Hematopoietic multipotent progenitor cell treated with erythropoietin and hydrocortisone succinate and interleukin-3 and kit ligand, for 6 days (in vitro differentiated cells): ENCODE measurements around the gene BCL11A.
A peak's percentile ranks its signal among the peaks of the same experiment; 100 is the strongest.

Source experiments
- DNase-seq: peaks from one replicate; pipeline ENCODE4 v3.0.0-alpha.2; 2015

BCL11A gene

DNA sequence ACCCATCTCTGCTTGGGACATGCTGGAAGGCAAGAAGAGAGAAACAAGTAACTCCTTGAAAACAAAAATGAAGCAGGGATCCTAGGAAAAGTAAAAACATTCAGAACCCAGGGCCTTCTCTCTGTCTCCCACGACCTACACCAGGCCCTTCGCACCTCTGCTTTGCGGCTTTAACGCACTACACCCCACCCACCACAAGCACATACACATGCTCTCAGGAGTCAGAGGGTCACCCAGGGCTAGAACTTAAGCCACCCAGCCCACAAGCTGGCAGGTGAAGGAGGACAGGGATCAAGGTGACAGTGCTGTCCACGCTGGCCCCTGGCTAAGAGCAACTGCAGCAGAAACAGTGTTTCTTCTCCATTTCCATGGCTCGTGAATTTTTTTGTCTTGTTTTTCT is 72.2 kb downstream of the BCL11A start:
- no peak for DNase-seq

- DNase-seq = no peak
These were observed 73.2 kb downstream of the BCL11A start for GRCh38 chr2:60480089-60480773.

DNA sequence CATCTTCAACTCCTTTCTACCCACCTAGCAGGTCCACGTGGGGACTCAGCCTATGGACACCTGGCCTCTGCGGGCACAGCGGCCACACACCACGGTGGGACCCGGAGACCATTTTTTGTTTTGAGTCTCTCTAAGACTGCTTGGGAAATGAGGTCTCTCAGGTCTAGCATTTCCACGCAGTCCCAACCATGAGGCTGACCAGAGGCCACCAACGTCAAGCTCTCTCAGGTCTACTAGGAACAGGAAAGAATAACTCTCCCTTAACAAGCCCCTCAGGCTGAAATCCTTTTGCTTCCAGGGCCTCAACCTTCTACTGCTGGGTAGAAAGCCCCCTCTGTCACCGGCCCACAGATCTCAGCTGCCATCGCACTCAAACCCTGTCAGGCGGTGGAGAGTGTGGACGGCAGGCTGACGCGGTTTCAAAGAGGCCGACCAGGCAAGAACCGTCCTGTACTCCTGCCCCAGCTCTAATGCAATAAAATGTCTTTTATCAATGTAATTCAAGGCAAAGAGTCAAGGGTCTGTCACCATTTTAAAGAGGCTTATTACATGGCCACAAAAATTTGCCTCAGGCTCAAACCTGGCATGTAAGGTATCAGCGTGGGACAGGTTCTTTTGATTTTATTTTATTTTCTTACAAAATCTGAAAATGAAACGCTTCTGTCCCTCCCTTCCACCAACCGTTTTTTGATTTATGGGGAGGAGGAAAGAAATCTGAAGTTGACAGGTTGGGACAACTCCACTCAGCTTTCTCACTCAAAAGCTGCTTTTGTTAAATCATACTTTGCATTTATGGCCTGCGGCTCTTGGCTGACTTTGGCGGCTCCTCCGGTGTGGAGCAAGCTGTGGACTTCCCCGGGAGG is 74.0 kb downstream of the BCL11A start:
- DNase-seq = no peak

DNA sequence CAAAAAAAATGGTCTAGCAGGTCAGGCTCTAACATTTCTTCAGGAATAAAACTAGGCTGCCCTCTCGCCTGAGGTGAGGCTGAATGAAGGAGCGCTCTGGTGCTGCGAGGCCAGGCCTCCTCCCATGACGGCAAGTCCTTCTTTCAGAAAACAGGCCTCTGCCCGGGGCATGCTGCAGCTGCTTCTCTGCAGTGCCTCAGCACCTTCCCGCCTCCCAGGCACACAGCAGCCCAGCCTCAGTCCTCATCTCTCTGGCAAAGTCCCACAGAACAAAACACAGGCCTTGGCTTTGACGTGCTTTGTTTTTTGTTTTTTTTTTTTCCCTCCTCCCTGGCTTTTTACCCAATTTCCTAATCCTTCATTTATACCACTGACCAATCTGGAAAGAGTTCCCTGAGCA is 74.8 kb downstream of the BCL11A start:
- no peak for DNase-seq

- DNase-seq = no peak
These were observed 77.1 kb downstream of the BCL11A start for GRCh38 chr2:60476206-60476954.

- no peak for DNase-seq
These were observed 78.2 kb downstream of the BCL11A start for GRCh38 chr2:60475123-60475830.

GRCh38 chr2:60474301-60474700 is 79.2 kb downstream of the BCL11A start:
- no peak for DNase-seq

DNA sequence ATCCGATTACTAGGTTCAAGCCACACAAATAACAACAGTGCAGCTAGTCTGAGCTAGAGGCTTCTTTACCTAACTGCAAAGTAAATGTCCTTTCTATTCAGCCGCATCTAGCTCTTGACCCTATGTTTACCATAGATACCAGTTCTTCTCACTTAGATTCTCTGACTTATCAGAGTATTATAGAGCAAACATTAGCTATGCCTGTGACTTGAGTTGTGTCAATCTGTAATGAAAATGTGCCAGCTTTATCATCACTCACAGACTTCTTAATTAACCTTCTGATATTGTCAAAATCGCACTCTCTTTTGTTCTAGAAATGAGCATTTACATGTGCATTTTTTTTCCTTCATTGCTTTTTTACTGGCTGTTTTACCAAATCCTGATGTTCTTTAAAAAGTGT is 79.9 kb downstream of the BCL11A start:
- peak; percentile 60 for DNase-seq

- no peak for DNase-seq
These were observed 80.7 kb downstream of the BCL11A start for GRCh38 chr2:60472663-60473289.

- DNase-seq = no peak
These were observed 81.4 kb downstream of the BCL11A start for GRCh38 chr2:60472041-60472440.

DNA sequence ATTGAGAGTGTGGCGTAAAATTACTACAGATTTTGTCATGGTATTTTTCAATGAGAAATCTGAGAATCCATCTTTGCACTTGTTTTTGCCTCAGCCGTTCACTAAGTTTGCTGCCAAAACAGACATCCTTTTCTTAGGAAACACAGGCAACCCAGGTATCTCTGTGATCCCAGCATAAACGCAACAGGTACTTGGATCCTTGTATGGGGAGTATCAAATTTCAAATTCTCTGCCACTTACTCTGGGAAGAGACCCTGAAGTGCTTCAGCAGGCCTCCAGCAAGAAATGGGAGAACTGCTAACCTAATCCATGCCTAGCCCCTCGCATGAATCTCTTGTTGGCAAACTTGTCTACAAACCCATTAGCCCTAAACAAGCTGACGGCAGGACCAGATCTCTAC is 83.1 kb downstream of the BCL11A start:
- DNase-seq = no peak

DNA sequence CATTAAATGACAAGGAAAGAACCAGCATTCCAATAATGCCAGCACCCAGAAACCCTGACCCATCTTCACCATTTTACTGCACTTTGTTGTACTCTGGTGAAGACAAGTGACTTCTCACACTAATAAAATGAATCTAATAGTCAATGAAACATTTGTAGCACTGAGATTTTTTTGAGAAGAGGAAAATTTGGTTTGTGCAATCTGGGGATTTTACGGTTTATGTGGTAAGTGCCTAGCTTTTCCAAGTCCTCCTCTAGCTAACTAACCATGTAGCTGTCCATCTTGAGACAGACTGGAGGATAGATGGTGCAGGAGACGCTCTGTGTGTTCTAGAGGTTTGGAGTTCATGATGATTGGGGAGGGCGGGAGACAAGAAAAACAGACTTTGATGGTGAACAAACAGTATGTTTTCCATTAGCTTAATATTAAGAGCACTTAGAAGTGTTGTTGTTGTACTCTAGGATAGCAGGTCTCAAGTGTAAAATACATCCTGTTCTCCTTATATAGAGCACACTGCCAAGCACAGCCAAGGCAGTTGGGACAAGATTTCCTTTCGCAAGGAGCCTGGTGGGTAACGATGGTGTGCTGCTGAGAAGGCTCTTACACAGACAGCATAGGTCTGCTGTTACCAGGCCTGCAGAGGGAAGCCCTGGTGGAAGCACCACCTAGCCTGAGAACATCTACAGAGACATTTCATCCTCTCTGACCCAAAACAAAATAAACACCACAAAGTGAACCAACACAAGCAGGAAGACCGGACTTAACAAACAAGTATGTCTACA is 83.7 kb downstream of the BCL11A start:
- no peak for DNase-seq

- DNase-seq = peak; percentile 51
These were observed 84.9 kb downstream of the BCL11A start for GRCh38 chr2:60468382-60469085.

- DNase-seq = no peak
These were observed 87.2 kb downstream of the BCL11A start for GRCh38 chr2:60466161-60466702.

- no peak for DNase-seq
These were observed 87.7 kb downstream of the BCL11A start for GRCh38 chr2:60465736-60466135.

- peak; percentile 76 for DNase-seq
These were observed 90.2 kb downstream of the BCL11A start for GRCh38 chr2:60463249-60463648.

GRCh38 chr2:60461421-60462108 is 91.9 kb downstream of the BCL11A start:
- DNase-seq = no peak

GRCh38 chr2:60460577-60461420 is 92.7 kb downstream of the BCL11A start:
- no peak for DNase-seq

DNA sequence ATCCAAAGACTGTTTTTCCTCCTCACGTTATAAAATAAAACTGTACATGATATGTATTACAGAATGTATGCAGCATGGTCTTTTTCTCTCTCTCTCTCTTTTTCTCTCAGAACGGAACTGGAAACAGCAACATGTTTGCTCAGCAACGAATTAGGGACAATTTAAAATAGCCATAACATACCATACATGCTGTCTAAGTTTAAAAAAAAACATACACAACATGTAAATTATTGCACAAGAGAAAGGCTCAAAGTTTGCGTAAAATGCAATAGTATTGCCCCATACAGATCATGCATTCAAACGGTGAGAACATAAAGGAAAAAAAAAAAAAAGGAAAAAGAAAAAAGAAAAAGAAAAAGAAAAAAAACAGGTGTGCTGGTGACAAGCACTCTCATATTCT is 93.6 kb downstream of the BCL11A start:
- no peak for DNase-seq
